HCT116 (cell line): ENCODE results near the gene METTL13. TPM values are rescaled to one million over a fixed set of nuclear protein-coding genes. Genes with fewer than 3 reads are reported as not detected.

ENCODE experiments used
- ATAC-seq: fragments of 200-7000 bp; cut with Tn5 transposase; 2 replicates; pipeline ENCODE4 v1.9.1; 2020; ENCODE audit warnings: mild to moderate bottlenecking, moderate library complexity
- BruUV-seq: library from RNA; stranded (reverse); fragments of 400-500 nt; replicated peaks from 2 replicates; lab custom pipeline; 2021; lab: Mats Ljungman, UMichigan
- CTCF ChIA-PET: fragments of 300-600 bp; sonication (Branson Sonifier 250); formaldehyde crosslinking; loops from one replicate; lab custom pipeline; 2021; ENCODE audit warnings: antibody characterized with exemption; lab: Charles Lee
- POLR2A ChIA-PET: fragments of 300-600, 350-600 bp; sonication (Branson Sonifier 250); formaldehyde crosslinking; loops from one replicate; lab custom pipeline; 2021; ENCODE audit warnings: antibody characterized with exemption; lab: Charles Lee
- RAD21 ChIA-PET, 2 experiments: fragments of 300-600 bp; sonication (Branson Sonifier 250); formaldehyde crosslinking; loops; one replicate each; lab custom pipeline; 2023; ENCODE audit warnings: low total read pairs in 2 of 2; ENCODE audit not compliant: uncharacterized antibody in 2 of 2, unreplicated experiment in 2 of 2, low non-redundant PET in 1 of 2; lab: Charles Lee
- DNase-seq: peaks from one replicate; pipeline ENCODE4 v3.0.0-alpha.2; 2010; ENCODE audit warnings: low read depth, low spot score
- H2AFZ ChIP-seq: fragments of 200-600 bp; shearing (Covaris generic), sonication (generic); 2 replicates; pipeline ENCODE4 v1.6.1; 2017; ENCODE audit warnings: low read depth, mixed run types, mixed read lengths, antibody characterized with exemption, low read length; ENCODE audit not compliant: poor library complexity, severe bottlenecking
- H3K27ac ChIP-seq: 2 replicates; pipeline ENCODE4 v1.5.1; 2012; ENCODE audit warnings: low read depth, low read length
- H3K27me3 ChIP-seq: fragments of 200-600 bp; sonication (generic); 2 replicates; pipeline ENCODE4 v1.6.1; 2016; ENCODE audit warnings: mixed run types, low read length, mixed read lengths; ENCODE audit not compliant: insufficient read depth
- H3K36me3 ChIP-seq, 2 experiments: fragments of 200-500 bp in 1 of 2; fragments of 200-600 bp in 1 of 2; sonication (Bioruptor generic) in 1 of 2; sonication (generic) in 1 of 2; 2 replicates each; pipeline versions ENCODE4 v1.5.1 to v1.6.1; 2014 to 2016; ENCODE audit warnings: low read length in 2 of 2, inconsistent platforms in 1 of 2, mixed read lengths in 1 of 2, mixed run types in 1 of 2; ENCODE audit not compliant: insufficient read depth in 2 of 2, control insufficient read depth in 1 of 2
- H3K4me1 ChIP-seq, 2 experiments: fragments of 200-600 bp in 1 of 2; sonication (generic) in 1 of 2; 2 replicates each; pipeline versions ENCODE4 v1.5.1 to v1.6.1; 2012 to 2017; ENCODE audit warnings: low read length in 2 of 2, inconsistent platforms in 1 of 2, mild to moderate bottlenecking in 1 of 2, mixed read lengths in 1 of 2, mixed run types in 1 of 2, moderate library complexity in 1 of 2; ENCODE audit not compliant: insufficient read depth in 2 of 2, control insufficient read depth in 1 of 2
- H3K4me2 ChIP-seq: fragments of 200-600 bp; sonication (generic); 2 replicates; pipeline ENCODE4 v1.6.1; 2017; ENCODE audit warnings: mixed run types, low read length, mixed read lengths
- H3K4me3 ChIP-seq, 2 experiments: fragments of 200-600 bp in 1 of 2; sonication (generic) in 1 of 2; replicated peaks in 1 of 2; 2 replicates each; pipeline ENCODE4 v1.5.1; 2011 to 2016; ENCODE audit warnings: low read length in 2 of 2, control low read depth in 1 of 2, low read depth in 1 of 2, mild to moderate bottlenecking in 1 of 2, mixed read lengths in 1 of 2, mixed run types in 1 of 2
- H3K79me2 ChIP-seq: fragments of 200-600 bp; sonication (generic); 2 replicates; pipeline ENCODE4 v1.6.1; 2017; ENCODE audit warnings: mild to moderate bottlenecking, mixed run types, low read length, moderate library complexity, mixed read lengths; ENCODE audit not compliant: insufficient read depth
- H3K9ac ChIP-seq: fragments of 200-600 bp; sonication (generic); 2 replicates; pipeline ENCODE4 v1.6.1; 2016; ENCODE audit warnings: low read length, mixed read lengths
- H3K9me2 ChIP-seq: fragments of 200-600 bp; sonication (generic), shearing (Covaris generic); 2 replicates; pipeline ENCODE4 v1.6.1; 2017; ENCODE audit warnings: mixed run types, mild to moderate bottlenecking, moderate library complexity; ENCODE audit not compliant: insufficient read depth
- H3K9me3 ChIP-seq, 2 experiments: fragments of 200-500 bp in 1 of 2; fragments of 200-600 bp in 1 of 2; sonication (Bioruptor generic) in 1 of 2; sonication (generic) in 1 of 2; 2 replicates each; pipeline ENCODE4 v1.6.1; 2014 to 2017; ENCODE audit warnings: low read length in 2 of 2, mixed read lengths in 2 of 2, inconsistent platforms in 1 of 2, low read depth in 1 of 2, mild to moderate bottlenecking in 1 of 2, mixed run types in 1 of 2, moderate library complexity in 1 of 2; ENCODE audit not compliant: control insufficient read depth in 1 of 2, insufficient read depth in 1 of 2
- H4K20me1 ChIP-seq: fragments of 200-600 bp; sonication (generic), shearing (Covaris generic); 2 replicates; pipeline ENCODE4 v1.6.1; 2017; ENCODE audit warnings: mixed run types, mild to moderate bottlenecking, moderate library complexity; ENCODE audit not compliant: insufficient read depth
- REST ChIP-seq: IDR thresholded peaks from 2 replicates; pipeline ENCODE4 v1.6.1; 2012; ENCODE audit warnings: low read depth
- intact Hi-C: fragments of 100-400 bp; cut with micrococcal nuclease; formaldehyde crosslinking; loops from 2 replicates; pipeline ENCODE4 v1.10.0; 2022
- total RNA-seq: library from RNA; stranded (reverse); gene quantifications from one replicate; pipeline ENCODE4 v1.2.1, GENCODE V29; 2021; ENCODE audit not compliant: unreplicated experiment

The METTL13 gene
- total RNA-seq, 1 experiment from 2014 or later: 33.9 TPM

- ChIA-PET POLR2A (interaction anchor here (1.0 kb wide), 1 partner anchor 20 kb away, joined by 6 read pairs; no protein-coding TSS in a partner anchor), CTCF (interaction anchor here (1.0 kb wide), 1 partner anchor 136 kb away, joined by 4 read pairs; no protein-coding TSS in a partner anchor), RAD21 (interaction anchor here in 1 of 2 experiments (0.7 to 0.9 kb wide), 2 partner anchors 137 to 752 kb away, joined by 3 to 4 read pairs; partner anchors contain the start of gene SUCO)
- Histone ChIP-seq H3K36me3 (peaks cover 5 to 10% of the 10 kb centered on the region in 2 experiments; a peak in 2 of 4 replicates), H3K79me2 (peaks cover 42% of the 10 kb centered on the region), H3K9ac (peak overlapping the region; percentile 96), H3K27ac (peak overlapping the region; percentile 73), H3K27me3 (no peaks in the 10 kb centered on the region), H3K9me2 (no peaks in the 10 kb centered on the region), H3K4me3 (peak overlapping the region; percentile 48 to 98), H4K20me1 (no peaks in the 10 kb centered on the region), H2AFZ (peak overlapping the region; percentile 13), H3K4me1 (peaks cover 5 to 18% of the 10 kb centered on the region in 2 experiments; a peak in 2 of 4 replicates), H3K4me2 (peak overlapping the region; percentile 71), H3K9me3 (no peaks in the 10 kb centered on the region)
- intact Hi-C loops: loop anchor here (5.0 kb wide), 2 partner anchors 38 to 133 kb away; partner anchors contain the start of gene VAMP4
- TSS peak; percentile 99 for BruUV-seq
- no peak for TF ChIP-seq REST
- DNase-seq (no peak), ATAC-seq (no peak)
These were observed 781 bp upstream of the METTL13 start for GRCh38 chr1:171780583-171781175.
